Prostate gland (tissue), 2 donors: ENCODE measurements around the gene KIZ.

ENCODE experiments used
- CTCF ChIP-seq, 4 experiments: fragments of 200-600 bp in 2 of 4; fragments of 450-650 bp in 2 of 4; sonication (generic) in 2 of 4; IDR thresholded peaks; 1 replicate in 3 of 4; 2 replicates in 1 of 4; pipeline ENCODE4 v1.5.1; 2016 to 2019; ENCODE audit warnings: antibody characterized with exemption in 4 of 4, mild to moderate bottlenecking in 2 of 4, moderate library complexity in 2 of 4
- POLR2A ChIP-seq: fragments of 450-650 bp; IDR thresholded peaks from one replicate; pipeline ENCODE4 v1.6.1; 2016; ENCODE audit warnings: antibody characterized with exemption, mild to moderate bottlenecking
- POLR2AphosphoS5 ChIP-seq: sonication (generic); formaldehyde crosslinking; IDR thresholded peaks from one replicate; pipeline ENCODE4 v1.6.1; 2017; ENCODE audit warnings: antibody characterized with exemption

- TF ChIP-seq POLR2A, result no peak
- no peak for TF ChIP-seq CTCF (IDR thresholded peaks at IDR 0.05)
- no peak for TF ChIP-seq POLR2AphosphoS5
Observed at GRCh38 chr20:21162631-21163030, 36.7 kb downstream of the KIZ start.
